GM19397 (cell line): ENCODE data around the gene DYNC2LI1.

Source experiments
- ATAC-seq: cut with Tn5 transposase; IDR thresholded peaks from one replicate; pipeline ENCODE4 v1.9.1; 2021; ENCODE audit warnings: mild to moderate bottlenecking, moderate library complexity; ENCODE audit not compliant: unreplicated experiment

The DYNC2LI1 gene

GRCh38 chr2:43842866-43843226 is 69.0 kb downstream of the DYNC2LI1 start:
- ATAC-seq, result no peak

GRCh38 chr2:43845181-43845580 is 71.3 kb downstream of the DYNC2LI1 start:
- no peak for ATAC-seq

GRCh38 chr2:43846140-43846793 is 72.4 kb downstream of the DYNC2LI1 start:
- no peak for ATAC-seq

- no peak for ATAC-seq
Measured at GRCh38 chr2:43848214-43848613, 74.4 kb downstream of the DYNC2LI1 start.

DNA sequence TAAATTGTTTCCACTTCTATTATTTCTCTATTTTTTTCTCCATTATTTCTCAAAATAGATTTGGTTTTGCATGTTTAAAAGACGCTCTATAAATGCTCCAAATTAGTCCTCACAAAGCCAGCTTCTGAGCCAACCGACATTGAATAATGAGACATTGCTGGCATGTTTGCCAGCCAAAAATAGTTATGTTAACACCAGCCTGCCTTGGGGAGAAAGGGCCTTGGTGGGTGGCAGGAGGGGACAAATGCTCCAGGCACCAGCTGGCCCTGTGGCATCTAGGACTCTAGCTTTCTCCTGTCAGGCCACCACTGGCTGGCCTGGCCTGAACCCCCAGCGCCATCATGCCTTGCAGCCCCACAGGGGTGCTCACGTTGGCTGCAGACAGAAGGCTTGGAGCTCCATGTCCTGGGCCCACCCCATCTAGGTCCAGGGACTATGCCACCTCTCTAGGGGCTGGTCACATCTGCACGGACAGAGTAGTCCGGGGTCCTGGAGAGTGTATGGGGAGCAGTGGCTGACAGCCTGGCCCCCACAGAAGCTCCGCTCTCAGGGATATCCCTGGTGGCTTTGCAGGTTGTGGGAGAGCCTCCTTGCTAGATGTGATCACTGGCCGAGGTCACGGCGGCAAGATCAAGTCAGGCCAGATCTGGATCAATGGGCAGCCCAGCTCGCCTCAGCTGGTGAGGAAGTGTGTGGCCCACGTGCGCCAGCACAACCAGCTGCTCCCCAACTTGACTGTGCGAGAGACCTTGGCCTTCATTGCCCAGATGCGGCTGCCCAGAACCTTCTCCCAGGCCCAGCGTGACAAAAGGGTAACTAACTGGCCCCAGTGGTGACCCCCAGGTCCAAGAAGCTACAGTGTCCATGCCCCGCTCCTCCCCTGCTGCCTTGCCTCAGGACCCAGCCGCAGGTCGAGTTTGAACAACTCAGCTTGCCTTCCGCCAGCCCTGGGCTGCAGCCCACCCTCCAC is 77.5 kb downstream of the DYNC2LI1 start:
- no peak for ATAC-seq

DNA sequence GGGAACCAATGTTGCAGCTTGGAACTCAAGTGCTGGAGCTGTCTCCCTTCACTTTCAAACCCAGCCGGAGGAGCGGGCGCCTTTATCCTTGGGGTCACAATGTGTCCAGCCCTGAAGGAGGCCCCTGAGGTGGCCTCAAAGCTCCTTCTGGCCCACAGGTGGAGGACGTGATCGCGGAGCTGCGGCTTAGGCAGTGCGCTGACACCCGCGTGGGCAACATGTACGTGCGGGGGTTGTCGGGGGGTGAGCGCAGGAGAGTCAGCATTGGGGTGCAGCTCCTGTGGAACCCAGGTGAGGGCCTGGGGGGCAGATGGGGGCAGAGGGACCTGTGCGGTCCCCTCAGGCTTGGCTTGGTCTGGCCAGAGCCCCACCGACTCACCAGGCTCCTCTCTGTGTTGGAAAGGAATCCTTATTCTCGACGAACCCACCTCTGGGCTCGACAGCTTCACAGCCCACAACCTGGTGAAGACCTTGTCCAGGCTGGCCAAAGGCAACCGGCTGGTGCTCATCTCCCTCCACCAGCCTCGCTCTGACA is 78.4 kb downstream of the DYNC2LI1 start:
- ATAC-seq, result no peak

DNA sequence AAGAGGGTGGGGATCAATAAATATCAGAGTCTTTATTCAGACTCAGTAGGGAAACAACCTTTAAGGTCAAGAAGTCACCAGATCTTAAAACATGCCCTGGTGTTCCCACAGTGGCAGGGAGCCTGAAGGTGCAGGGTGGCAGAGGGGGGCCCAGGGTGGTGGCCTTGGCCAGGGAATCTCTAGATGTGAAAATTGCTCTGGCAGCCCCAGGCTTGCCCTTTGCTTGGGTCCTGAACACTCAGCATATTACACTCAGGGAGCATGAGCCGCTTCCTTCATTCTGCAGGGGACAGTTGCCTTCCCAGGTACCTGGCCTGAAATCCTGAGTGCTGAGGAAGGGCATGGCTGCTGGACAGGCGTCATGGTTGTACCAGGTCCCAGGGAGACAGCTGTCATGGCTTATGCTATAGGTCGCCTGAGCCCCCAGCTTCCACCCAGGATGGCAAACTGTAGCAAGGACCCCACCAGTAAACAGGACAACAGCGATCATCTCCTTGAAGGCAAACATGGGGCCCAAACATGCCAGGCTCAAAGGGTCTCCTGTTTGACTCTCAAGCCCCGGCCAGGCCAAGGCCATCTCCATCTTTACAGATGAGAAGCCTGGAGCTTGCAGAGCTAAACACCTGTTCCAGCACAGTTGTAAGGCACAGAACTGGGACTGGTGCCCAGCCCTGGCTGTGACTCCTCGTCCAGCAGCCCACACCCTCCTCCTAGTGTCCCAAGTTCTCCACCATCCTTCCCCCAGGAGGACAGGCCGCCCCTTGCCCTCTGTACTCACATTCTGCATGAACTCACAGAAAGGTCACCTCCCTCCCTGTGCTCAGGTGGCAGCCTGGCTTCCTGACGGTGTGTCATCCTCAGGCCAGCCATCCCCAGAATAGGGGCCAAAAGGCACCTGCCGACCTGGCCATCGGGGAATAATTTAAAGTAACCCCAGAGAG is 79.6 kb downstream of the DYNC2LI1 start:
- ATAC-seq, result no peak

DNA sequence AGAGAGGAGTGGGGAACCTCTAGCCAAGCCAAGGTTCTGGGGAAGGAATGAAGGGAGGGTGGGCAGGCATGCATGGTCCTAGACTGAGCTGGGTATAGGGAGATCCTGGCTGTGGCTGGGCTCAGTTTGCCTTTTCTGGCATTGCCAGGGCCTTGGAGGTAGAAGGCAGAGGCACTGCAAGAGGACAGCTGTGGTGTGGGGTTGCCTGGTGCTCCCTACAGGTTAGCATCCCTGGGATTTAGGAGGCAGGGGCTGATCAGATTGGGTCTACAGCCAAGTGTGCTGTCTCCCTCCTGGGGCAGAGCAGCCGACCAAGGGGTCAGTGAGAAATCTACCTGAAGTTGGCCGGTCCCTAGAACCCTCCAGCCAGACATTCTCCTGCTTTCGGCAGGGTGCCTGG is 80.8 kb downstream of the DYNC2LI1 start:
- no peak for ATAC-seq

DNA sequence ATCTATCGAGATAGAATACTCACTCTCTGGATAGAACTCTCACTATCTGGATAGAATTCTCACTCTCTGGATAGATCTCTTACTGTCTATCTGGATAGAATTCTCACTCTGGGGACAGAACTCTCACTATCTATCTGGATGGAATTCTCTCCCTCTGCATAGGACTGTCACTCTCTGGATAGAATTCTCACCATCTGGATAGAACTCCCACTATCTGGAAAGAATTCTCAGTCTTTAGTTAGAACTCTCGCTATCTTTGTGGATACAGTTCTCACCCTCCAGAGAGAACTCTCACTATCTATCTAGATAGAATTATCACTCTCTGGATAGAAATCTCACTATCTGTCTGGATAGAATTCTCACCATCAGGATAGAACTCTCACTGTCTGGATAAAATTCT is 81.5 kb downstream of the DYNC2LI1 start:
- no peak for ATAC-seq
